Breast epithelium (tissue), 3 donors: ENCODE measurements around the gene ANKRD44.

ENCODE experiments used
- CTCF ChIP-seq, 3 donors: fragments of 450-650 bp; IDR thresholded peaks; one replicate each; pipeline ENCODE4 v1.5.1; 2016 to 2017; ENCODE audit warnings: antibody characterized with exemption in 3 of 3, mild to moderate bottlenecking in 3 of 3, moderate library complexity in 3 of 3
- POLR2A ChIP-seq: fragments of 450-650 bp; IDR thresholded peaks from one replicate; pipeline ENCODE4 v1.6.1; 2016; ENCODE audit warnings: antibody characterized with exemption, mild to moderate bottlenecking, moderate library complexity
- POLR2AphosphoS5 ChIP-seq, 3 donors: sonication (generic); formaldehyde crosslinking; IDR thresholded peaks; one replicate each; pipeline ENCODE4 v1.6.1; 2017; ENCODE audit warnings: antibody characterized with exemption in 3 of 3

DNA sequence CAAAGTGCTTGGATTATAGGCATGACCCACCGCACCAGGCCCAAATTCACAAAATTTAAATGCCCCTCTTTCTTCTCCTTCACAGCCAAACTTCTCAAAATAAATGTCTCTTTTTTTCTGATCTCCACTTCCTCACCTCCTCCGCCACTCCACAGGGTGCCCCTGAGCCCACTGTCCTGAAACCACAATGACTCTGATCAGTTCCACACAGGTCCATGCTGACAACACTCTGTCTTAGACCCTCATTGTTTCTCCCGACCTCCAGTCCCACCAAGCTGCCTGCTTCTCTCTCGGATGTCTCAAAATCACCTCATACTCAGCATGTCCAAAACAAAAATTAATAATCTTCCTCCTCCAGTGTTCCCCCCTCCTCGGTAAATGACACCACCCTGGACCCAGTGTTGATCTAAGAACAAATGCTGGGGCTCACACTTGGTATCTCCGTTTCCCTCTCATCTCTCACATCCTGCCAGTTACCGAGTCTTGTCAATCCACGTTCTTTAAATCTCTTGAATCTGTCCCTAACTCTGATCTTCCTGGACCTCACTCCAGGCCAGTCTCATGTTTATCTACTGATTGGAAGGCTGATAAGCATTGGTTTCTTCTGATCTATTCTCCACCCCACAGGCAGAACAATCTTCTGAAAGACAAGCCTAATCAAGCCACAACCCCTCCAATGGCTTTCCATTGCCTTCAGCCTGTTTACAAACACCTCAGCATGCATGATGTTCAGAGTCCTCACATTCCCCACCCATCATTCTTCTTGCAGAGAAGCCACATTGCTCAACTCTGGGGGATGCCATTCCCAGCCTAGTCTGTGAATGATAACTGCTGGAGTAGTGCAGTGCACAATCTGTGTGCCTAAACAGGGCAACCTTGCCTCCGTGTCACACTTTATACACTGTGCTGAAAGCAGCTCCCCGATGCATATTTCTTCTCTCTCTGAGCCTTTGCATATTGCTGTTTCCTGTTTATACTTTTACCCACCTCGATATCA is 12.4 kb upstream of the ANKRD44 start:
- TF ChIP-seq CTCF (IDR thresholded peaks at IDR 0.05) = no peak
- TF ChIP-seq POLR2A = no peak
- TF ChIP-seq POLR2AphosphoS5 (IDR thresholded peaks at IDR 0.05) = no peak
